ENCODE results near the gene HTRA2.
"Not testable (repeated sequence)": the region's sequence is repeated elsewhere in the genome, so short reads cannot be mapped to it uniquely, and the experiment has no call there.

The HTRA2 gene

DNA sequence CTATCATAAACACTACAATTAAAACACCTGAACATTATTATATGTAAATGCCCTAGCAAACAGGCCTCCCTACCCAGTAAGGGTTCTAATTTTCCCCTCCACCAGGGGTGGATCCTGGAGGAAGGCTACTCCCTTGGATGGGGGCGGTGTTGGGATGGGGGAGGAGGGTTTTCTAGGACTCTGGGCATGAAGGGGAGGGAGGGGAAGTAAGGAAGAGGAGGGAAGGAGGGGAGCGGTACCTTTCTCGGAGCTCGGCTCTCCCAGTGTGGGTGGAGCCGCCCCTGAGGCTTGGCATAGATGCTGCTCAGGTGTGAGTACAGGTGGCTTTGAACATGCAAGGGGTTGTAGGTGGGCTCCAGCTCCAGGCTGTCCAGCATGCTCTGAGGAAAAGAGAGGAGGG, 30.2 kb downstream of the HTRA2 start:
- Histone ChIP-seq H4K8ac (ENCODE audit: low read depth, low read length) (no peak overlapping the region), H3K27me3 (ENCODE audit: control insufficient read depth in 3 of 3, insufficient read depth in 3 of 3, low read depth in 1 of 3, low read length in 3 of 3) (peaks cover 4 to 45% (median 27%) of the 10 kb centered on the region in 3 experiments), H2BK5ac (ENCODE audit: low read length) (no peak overlapping the region), H3K36me3 (replicated peaks in 1 of 2; ENCODE audit: control insufficient read depth in 2 of 2, insufficient read depth in 2 of 2, low read length in 2 of 2) (peaks cover 8 to 16% of the 10 kb centered on the region in 2 donors), H3K27ac (replicated peaks; ENCODE audit: low read length) (no peak overlapping the region), H2AFZ (ENCODE audit: low read length) (no peak overlapping the region), H3K9me3 (replicated peaks in 1 of 2; ENCODE audit: control insufficient read depth in 2 of 2, insufficient read depth in 1 of 2, low read depth in 1 of 2, low read length in 2 of 2) (no peaks in the 10 kb centered on the region), H3K14ac (ENCODE audit: low read length) (no peak overlapping the region), H3K18ac (ENCODE audit: low read length) (no peak overlapping the region), H3K4me1 (ENCODE audit: control insufficient read depth in 2 of 2, insufficient read depth in 1 of 2, low read depth in 1 of 2, low read length in 2 of 2) (peaks cover 5 to 7% of the 10 kb centered on the region in 2 donors), H3K79me1 (ENCODE audit: low read depth, low read length) (peaks cover 2% of the 10 kb centered on the region), H3K4ac (ENCODE audit: low read length) (no peak overlapping the region), H2AK5ac (ENCODE audit: low read depth, low read length) (no peak overlapping the region), H2BK15ac (ENCODE audit: low read length) (no peak overlapping the region), H3K9ac (ENCODE audit: low read depth, low read length, poor library complexity) (no peak overlapping the region), H2BK120ac (ENCODE audit: low read depth, low read length) (no peak overlapping the region), H3K23ac (ENCODE audit: low read depth, low read length, poor library complexity) (no peak overlapping the region), H4K91ac (ENCODE audit: low read depth, low read length, poor library complexity) (no peak overlapping the region), H2BK12ac (ENCODE audit: low read length) (no peak overlapping the region), H3K4me2 (ENCODE audit: insufficient read depth, low read length, poor library complexity, severe bottlenecking) (no peak overlapping the region), H3K4me3 (ENCODE audit: low read length in 2 of 2) (no peak overlapping the region)
- no peak for DNase-seq (ENCODE audit: low spot score)
- WGBS, 2 donors (ENCODE audit: extremely low coverage in 2 of 2, insufficient read length in 2 of 2, insufficient replicate concordance in 1 of 2): no CpG with 5 or more reads among the region's 5 CpGs

DNA sequence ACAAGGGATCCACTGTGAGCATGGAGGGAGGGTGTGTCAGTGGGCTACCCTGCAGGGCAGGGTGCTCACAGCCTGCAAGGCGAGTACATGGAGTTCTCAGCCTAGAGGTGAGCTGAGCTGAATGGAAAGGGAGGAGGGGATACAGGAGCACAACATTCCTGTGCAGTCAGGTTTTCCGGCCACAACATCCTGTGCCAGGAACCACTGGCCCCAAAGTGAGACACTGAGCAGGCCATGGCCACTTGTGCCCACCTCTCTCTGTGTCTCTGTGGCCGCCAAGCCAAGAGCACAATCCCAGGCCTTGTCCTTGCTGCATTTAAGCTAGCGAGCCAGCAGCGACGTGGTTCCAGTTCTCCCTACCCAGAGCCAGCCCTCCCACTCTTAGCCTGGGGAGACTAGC, 30.9 kb downstream of the HTRA2 start:
- DNase-seq (ENCODE audit: low spot score): no peak
- Histone ChIP-seq H3K4me1 (ENCODE audit: control insufficient read depth in 2 of 2, insufficient read depth in 1 of 2, low read depth in 1 of 2, low read length in 2 of 2) (peaks cover 1 to 3% of the 10 kb centered on the region in 2 donors), H2BK5ac (ENCODE audit: low read length) (no peak overlapping the region)

GRCh38 chr2:74561022-74561421, 31.3 kb downstream of the HTRA2 start:
- WGBS, 2 donors (ENCODE audit: extremely low coverage in 2 of 2, insufficient read length in 2 of 2, insufficient replicate concordance in 1 of 2): no CpG with 5 or more reads among the region's 1 CpG
- not testable (repeated sequence) for H3K14ac ChIP-seq (ENCODE audit: low read length); H3K27ac ChIP-seq (replicated peaks; ENCODE audit: low read length); H2BK120ac ChIP-seq (ENCODE audit: low read depth, low read length); H2AK5ac ChIP-seq (ENCODE audit: low read depth, low read length); H3K23ac ChIP-seq (ENCODE audit: low read depth, low read length, poor library complexity); H3K18ac ChIP-seq (ENCODE audit: low read length); H3K4me1 ChIP-seq (ENCODE audit: control insufficient read depth in 2 of 2, insufficient read depth in 1 of 2, low read depth in 1 of 2, low read length in 2 of 2); H3K9ac ChIP-seq (ENCODE audit: low read depth, low read length, poor library complexity); H3K4ac ChIP-seq (ENCODE audit: low read length); H3K4me2 ChIP-seq (ENCODE audit: insufficient read depth, low read length, poor library complexity, severe bottlenecking); H3K9me3 ChIP-seq (replicated peaks in 1 of 2; ENCODE audit: control insufficient read depth in 2 of 2, insufficient read depth in 1 of 2, low read depth in 1 of 2, low read length in 2 of 2); H3K4me3 ChIP-seq (ENCODE audit: low read length in 2 of 2); H2BK15ac ChIP-seq (ENCODE audit: low read length); H2BK5ac ChIP-seq (ENCODE audit: low read length); H4K8ac ChIP-seq (ENCODE audit: low read depth, low read length); DNase-seq (ENCODE audit: low spot score); H2AFZ ChIP-seq (ENCODE audit: low read length); H2BK12ac ChIP-seq (ENCODE audit: low read length); H4K91ac ChIP-seq (ENCODE audit: low read depth, low read length, poor library complexity); H3K79me1 ChIP-seq (ENCODE audit: low read depth, low read length)
- peaks cover 0 to 34% (median 30%) of the 10 kb centered on the region in 3 experiments for H3K27me3 ChIP-seq (ENCODE audit: control insufficient read depth in 3 of 3, insufficient read depth in 3 of 3, low read depth in 1 of 3, low read length in 3 of 3)
- peaks cover 8 to 13% of the 10 kb centered on the region in 2 donors for H3K36me3 ChIP-seq (replicated peaks in 1 of 2; ENCODE audit: control insufficient read depth in 2 of 2, insufficient read depth in 2 of 2, low read length in 2 of 2)

More for the DNA sequence above, 30.9 kb downstream of the HTRA2 start:
- Histone ChIP-seq H3K14ac (ENCODE audit: low read length) (no peak overlapping the region), H3K27me3 (ENCODE audit: control insufficient read depth in 3 of 3, insufficient read depth in 3 of 3, low read depth in 1 of 3, low read length in 3 of 3) (peaks cover under 1 to 38% (median 27%) of the 10 kb centered on the region in 3 experiments), H3K9me3 (replicated peaks in 1 of 2; ENCODE audit: control insufficient read depth in 2 of 2, insufficient read depth in 1 of 2, low read depth in 1 of 2, low read length in 2 of 2) (no peaks in the 10 kb centered on the region), H3K4me2 (ENCODE audit: insufficient read depth, low read length, poor library complexity, severe bottlenecking) (no peak overlapping the region), H3K9ac (ENCODE audit: low read depth, low read length, poor library complexity) (no peak overlapping the region), H2AFZ (ENCODE audit: low read length) (no peak overlapping the region), H3K36me3 (replicated peaks in 1 of 2; ENCODE audit: control insufficient read depth in 2 of 2, insufficient read depth in 2 of 2, low read length in 2 of 2) (peaks cover 8 to 16% of the 10 kb centered on the region in 2 donors), H4K8ac (ENCODE audit: low read depth, low read length) (peak overlapping the region; percentile 10), H3K23ac (ENCODE audit: low read depth, low read length, poor library complexity) (peak overlapping the region; percentile 1), H2AK5ac (ENCODE audit: low read depth, low read length) (peak overlapping the region; percentile 74), H2BK120ac (ENCODE audit: low read depth, low read length) (peak overlapping the region; percentile 50), H3K4me3 (ENCODE audit: low read length in 2 of 2) (no peak overlapping the region), H3K27ac (replicated peaks; ENCODE audit: low read length) (no peak overlapping the region), H3K18ac (ENCODE audit: low read length) (peak overlapping the region; percentile 66), H2BK12ac (ENCODE audit: low read length) (peak overlapping the region; percentile 79), H3K4ac (ENCODE audit: low read length) (no peak overlapping the region), H4K91ac (ENCODE audit: low read depth, low read length, poor library complexity) (peak overlapping the region; percentile 81), H3K79me1 (ENCODE audit: low read depth, low read length) (no peaks in the 10 kb centered on the region), H2BK15ac (ENCODE audit: low read length) (no peak overlapping the region)
- no CpG with 5 or more reads among the region's 6 CpGs for WGBS, 2 donors (ENCODE audit: extremely low coverage in 2 of 2, insufficient read length in 2 of 2, insufficient replicate concordance in 1 of 2)

GRCh38 chr2:74562126-74562775, 32.5 kb downstream of the HTRA2 start:
- Histone ChIP-seq H3K9me3 (replicated peaks in 1 of 2; ENCODE audit: control insufficient read depth in 2 of 2, insufficient read depth in 1 of 2, low read depth in 1 of 2, low read length in 2 of 2) (no peaks in the 10 kb centered on the region), H4K8ac (ENCODE audit: low read depth, low read length) (no peak overlapping the region), H3K79me1 (ENCODE audit: low read depth, low read length) (no peaks in the 10 kb centered on the region), H3K4me2 (ENCODE audit: insufficient read depth, low read length, poor library complexity, severe bottlenecking) (no peak overlapping the region), H2AK5ac (ENCODE audit: low read depth, low read length) (no peak overlapping the region), H2BK5ac (ENCODE audit: low read length) (no peak overlapping the region), H3K27me3 (ENCODE audit: control insufficient read depth in 3 of 3, insufficient read depth in 3 of 3, low read depth in 1 of 3, low read length in 3 of 3) (peaks cover 0 to 38% (median 23%) of the 10 kb centered on the region in 3 experiments), H3K36me3 (replicated peaks in 1 of 2; ENCODE audit: control insufficient read depth in 2 of 2, insufficient read depth in 2 of 2, low read length in 2 of 2) (peaks cover 0 to 1% of the 10 kb centered on the region in 2 donors), H2BK120ac (ENCODE audit: low read depth, low read length) (no peak overlapping the region), H3K18ac (ENCODE audit: low read length) (no peak overlapping the region), H3K4me3 (ENCODE audit: low read length in 2 of 2) (peak overlapping the region in 1 of 2 donors; percentile 43), H2AFZ (ENCODE audit: low read length) (peak overlapping the region; percentile 12), H4K91ac (ENCODE audit: low read depth, low read length, poor library complexity) (no peak overlapping the region), H3K4ac (ENCODE audit: low read length) (no peak overlapping the region), H3K14ac (ENCODE audit: low read length) (no peak overlapping the region), H3K23ac (ENCODE audit: low read depth, low read length, poor library complexity) (no peak overlapping the region), H2BK12ac (ENCODE audit: low read length) (no peak overlapping the region), H3K27ac (replicated peaks; ENCODE audit: low read length) (no peak overlapping the region), H3K4me1 (ENCODE audit: control insufficient read depth in 2 of 2, insufficient read depth in 1 of 2, low read depth in 1 of 2, low read length in 2 of 2) (peaks cover 0 to 3% of the 10 kb centered on the region in 2 donors), H3K9ac (ENCODE audit: low read depth, low read length, poor library complexity) (no peak overlapping the region), H2BK15ac (ENCODE audit: low read length) (no peak overlapping the region)
- DNase-seq (ENCODE audit: low spot score): no peak
- WGBS, 2 donors (ENCODE audit: extremely low coverage in 2 of 2, insufficient read length in 2 of 2, insufficient replicate concordance in 1 of 2): 100% methylated on average over 1 of the region's 7 CpGs; no CpG with 5 or more reads in 1 of the 2 donors

Data from neuronal stem cell (in vitro differentiated cells).